Dendritic cell treated with granulocyte-macrophage colony-stimulating factor and Interleukin-4, amounts not matched to agents 40 ng/mL and 50 ng/mL, for 4 days (primary cell): ENCODE results near the gene GABBR1.
A peak's percentile ranks its signal among the peaks of the same experiment; 100 is the strongest.

Experiments used
- H3K27ac Mint-ChIP-seq: one replicate; pipeline ENCODE4 v1.8.0; 2022; ENCODE audit warnings: mild to moderate bottlenecking, mixed read lengths
- H3K27me3 Mint-ChIP-seq: one replicate; pipeline ENCODE4 v1.8.0; 2022; ENCODE audit warnings: mild to moderate bottlenecking, mixed read lengths
- H3K36me3 Mint-ChIP-seq: one replicate; pipeline ENCODE4 v1.8.0; 2022; ENCODE audit warnings: low read depth, mixed read lengths
- H3K4me1 Mint-ChIP-seq: one replicate; pipeline ENCODE4 v1.8.0; 2022; ENCODE audit warnings: low read depth, mixed read lengths
- H3K4me3 Mint-ChIP-seq: one replicate; pipeline ENCODE4 v1.8.0; 2022; ENCODE audit warnings: mild to moderate bottlenecking, moderate library complexity, mixed read lengths
- H3K9me3 Mint-ChIP-seq: one replicate; pipeline ENCODE4 v1.8.0; 2022; ENCODE audit warnings: mixed read lengths
- intact Hi-C: fragments of 100-400 bp; cut with micrococcal nuclease; formaldehyde crosslinking; loops from one replicate; pipeline ENCODE4 v1.15.0; 2022

The GABBR1 gene

GRCh38 chr6:29647927-29648642 is 15.1 kb upstream of the GABBR1 start:
- Mint-ChIP-seq H3K4me3 (no peak overlapping the region), H3K36me3 (no peaks in the 10 kb centered on the region), H3K27me3 (no peaks in the 10 kb centered on the region), H3K4me1 (no peaks in the 10 kb centered on the region), H3K9me3 (no peaks in the 10 kb centered on the region), H3K27ac (no peak overlapping the region)
- intact Hi-C loops = loop anchor here (2.0 kb wide), 1 partner anchor 15 kb away; the partner anchor contains the start of gene GABBR1

DNA sequence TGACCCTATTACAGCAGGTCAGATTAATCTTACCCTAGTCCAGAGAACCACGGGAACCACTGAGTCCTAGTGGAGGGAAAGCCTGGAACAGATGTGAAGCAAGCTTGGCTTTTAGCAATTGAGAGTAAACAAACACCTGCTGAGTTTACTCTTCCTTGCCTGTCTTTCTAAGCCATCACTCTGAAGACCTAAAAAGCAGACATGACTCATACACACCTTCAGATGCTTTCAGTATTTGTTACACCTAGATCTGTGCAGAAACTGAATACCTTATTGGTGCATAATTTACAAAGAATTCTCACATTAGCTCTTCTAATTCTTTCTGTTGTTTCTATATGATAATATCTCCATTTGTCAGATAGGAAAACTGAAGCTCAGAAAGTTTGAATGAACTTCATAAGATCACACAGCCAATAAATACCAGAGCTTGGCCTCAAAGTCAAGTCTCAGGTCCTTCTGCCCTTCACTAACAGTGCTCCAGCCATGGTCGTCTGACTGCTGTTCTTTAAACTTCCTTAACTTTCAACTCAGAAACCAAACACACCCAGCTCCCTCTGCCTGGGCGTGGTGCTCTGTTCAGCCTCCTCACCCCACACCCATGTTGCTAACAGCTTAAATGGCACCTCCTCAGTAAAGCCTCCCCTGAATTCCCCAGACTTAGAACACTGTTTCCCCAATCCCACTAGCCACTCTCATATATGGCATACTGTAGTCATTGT is 8.6 kb upstream of the GABBR1 start:
- H3K9me3 Mint-ChIP-seq = no peaks in the 10 kb centered on the region
- H3K4me1 Mint-ChIP-seq = peaks cover 17% of the 10 kb centered on the region
- H3K27ac Mint-ChIP-seq = peak overlapping the region; percentile 89
- H3K27me3 Mint-ChIP-seq = no peaks in the 10 kb centered on the region
- intact Hi-C loops = no loop called here
- H3K4me3 Mint-ChIP-seq = peak overlapping the region; percentile 35
- no peaks in the 10 kb centered on the region for H3K36me3 Mint-ChIP-seq

DNA sequence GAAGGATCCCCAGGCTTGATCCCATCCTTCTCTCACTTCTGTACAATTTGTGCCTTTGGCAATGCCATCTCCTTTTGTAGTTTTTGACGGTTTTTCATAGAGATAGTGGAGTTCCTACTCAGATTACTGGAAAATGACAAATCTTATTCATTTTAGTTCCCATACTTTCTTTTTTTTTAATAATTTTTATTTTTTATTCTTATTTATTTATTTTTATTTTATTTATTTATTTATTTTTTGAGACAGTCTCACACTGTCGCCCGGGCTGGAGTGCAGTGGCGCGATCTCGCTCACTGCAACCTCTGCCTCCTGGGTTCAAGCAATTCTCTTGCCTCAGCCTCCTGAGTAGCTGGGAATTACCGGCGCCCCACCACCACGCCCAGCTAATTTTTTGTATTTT is 4.3 kb upstream of the GABBR1 start:
- Mint-ChIP-seq H3K27ac (no peak overlapping the region), H3K36me3 (peaks cover 6% of the 10 kb centered on the region), H3K4me3 (no peak overlapping the region), H3K4me1 (peaks cover 32% of the 10 kb centered on the region), H3K9me3 (no peaks in the 10 kb centered on the region), H3K27me3 (peaks cover 5% of the 10 kb centered on the region)
- intact Hi-C loops = no loop called here

GRCh38 chr6:29633534-29633905 is 537 bp upstream of the GABBR1 start:
- Mint-ChIP-seq H3K4me1 (peaks cover 57% of the 10 kb centered on the region), H3K27ac (peak overlapping the region; percentile 86), H3K4me3 (peak overlapping the region; percentile 86), H3K36me3 (peaks cover 31% of the 10 kb centered on the region), H3K27me3 (peaks cover 39% of the 10 kb centered on the region), H3K9me3 (no peaks in the 10 kb centered on the region)
- intact Hi-C loops = loop anchor here (2.0 kb wide), 1 partner anchor 15 kb away; no protein-coding TSS in a partner anchor

- Mint-ChIP-seq H3K4me3 (peak overlapping the region; percentile 86), H3K27ac (peak overlapping the region; percentile 55), H3K4me1 (peaks cover 61% of the 10 kb centered on the region), H3K9me3 (no peaks in the 10 kb centered on the region), H3K36me3 (peaks cover 31% of the 10 kb centered on the region), H3K27me3 (peaks cover 47% of the 10 kb centered on the region)
- intact Hi-C loops = loop anchor here (2.0 kb wide), 1 partner anchor 17 kb away; no protein-coding TSS in a partner anchor
Measured at GRCh38 chr6:29631860-29632731, 887 bp downstream of the GABBR1 start.

DNA sequence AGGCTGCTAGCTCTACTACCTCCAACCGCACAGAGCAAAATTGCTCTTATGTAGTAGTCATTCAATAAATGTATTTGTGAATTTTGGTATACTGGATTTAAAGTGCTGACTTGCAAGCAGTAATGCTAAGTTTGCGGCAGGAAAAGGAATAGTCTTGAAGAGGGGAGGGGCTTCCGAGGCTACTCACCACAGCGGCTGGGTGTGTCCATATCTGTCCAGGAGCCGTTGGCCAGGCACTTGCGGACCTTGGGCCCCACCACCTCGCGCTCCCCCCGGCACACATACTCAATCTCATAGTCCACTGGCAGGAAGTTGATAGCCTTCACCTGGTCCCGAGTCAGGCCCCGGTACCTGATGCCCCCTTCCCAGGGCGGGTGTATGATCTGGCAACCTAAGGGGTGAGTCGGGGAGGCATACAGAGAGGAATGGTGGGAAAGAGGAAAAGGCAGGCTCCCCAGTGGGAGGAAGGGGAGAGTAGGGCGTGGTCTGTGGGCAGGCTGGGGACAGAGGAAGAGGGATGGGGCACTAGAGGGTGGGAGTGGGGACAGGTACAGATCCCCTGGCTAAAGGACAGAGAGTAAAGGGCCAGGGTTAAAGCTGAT is 1.7 kb downstream of the GABBR1 start:
- intact Hi-C loops = no loop called here
- Mint-ChIP-seq H3K4me3 (peak overlapping the region; percentile 86), H3K36me3 (peaks cover 31% of the 10 kb centered on the region), H3K4me1 (peaks cover 57% of the 10 kb centered on the region), H3K27me3 (peaks cover 54% of the 10 kb centered on the region), H3K27ac (peak overlapping the region; percentile 55), H3K9me3 (no peaks in the 10 kb centered on the region)

DNA sequence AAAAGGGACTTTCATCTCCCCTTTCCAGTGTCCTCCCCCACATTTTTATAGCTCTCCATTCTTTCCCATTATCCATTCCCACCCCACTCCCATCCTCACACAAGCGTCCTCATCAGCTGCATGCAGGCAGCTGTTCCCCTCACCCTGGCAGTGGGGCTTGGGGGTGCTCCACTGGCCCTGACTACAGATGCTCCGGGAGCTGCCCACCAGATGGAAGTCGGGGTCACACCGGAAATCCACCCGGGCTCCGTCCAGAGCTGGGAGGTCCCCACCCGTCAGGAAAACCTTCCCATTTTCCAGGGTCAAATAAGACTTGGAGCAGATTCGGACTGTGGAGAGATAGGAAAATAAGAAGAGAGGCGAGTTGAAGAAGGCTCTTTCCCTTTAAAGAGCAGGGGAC is 2.7 kb downstream of the GABBR1 start:
- Mint-ChIP-seq H3K27me3 (peaks cover 56% of the 10 kb centered on the region), H3K4me3 (no peak overlapping the region), H3K27ac (no peak overlapping the region), H3K36me3 (peaks cover 31% of the 10 kb centered on the region), H3K9me3 (no peaks in the 10 kb centered on the region), H3K4me1 (peaks cover 62% of the 10 kb centered on the region)
- intact Hi-C loops = no loop called here

DNA sequence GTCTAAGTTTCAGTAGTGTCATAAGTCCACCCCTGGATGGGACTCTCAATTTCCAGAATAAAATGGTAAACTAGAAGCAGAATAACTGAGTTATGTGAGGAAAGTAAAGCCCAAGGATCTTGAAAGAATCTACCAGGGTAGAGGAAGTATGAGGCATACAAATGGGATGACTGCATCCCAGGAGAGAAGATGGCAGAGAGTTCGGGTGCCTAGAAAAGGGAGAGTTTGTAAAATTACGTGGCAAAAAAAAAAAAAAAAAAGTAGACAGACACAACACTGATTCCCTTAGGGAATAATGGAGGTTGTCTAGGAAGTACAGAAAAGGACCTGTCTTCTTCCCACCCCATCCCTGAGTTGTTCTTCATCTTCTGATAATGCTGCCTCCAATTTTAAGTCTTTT is 3.4 kb downstream of the GABBR1 start:
- Mint-ChIP-seq H3K27ac (no peak overlapping the region), H3K4me3 (no peak overlapping the region), H3K36me3 (peaks cover 31% of the 10 kb centered on the region), H3K4me1 (peaks cover 68% of the 10 kb centered on the region), H3K9me3 (no peaks in the 10 kb centered on the region), H3K27me3 (peaks cover 61% of the 10 kb centered on the region)
- intact Hi-C loops = no loop called here

- H3K9me3 Mint-ChIP-seq = no peaks in the 10 kb centered on the region
- intact Hi-C loops = no loop called here
- H3K36me3 Mint-ChIP-seq = peaks cover 39% of the 10 kb centered on the region
- peaks cover 69% of the 10 kb centered on the region for H3K4me1 Mint-ChIP-seq
- peak overlapping the region; percentile 85 for H3K4me3 Mint-ChIP-seq
- peak overlapping the region; percentile 62 for H3K27ac Mint-ChIP-seq
- H3K27me3 Mint-ChIP-seq = peaks cover 67% of the 10 kb centered on the region
Measured at GRCh38 chr6:29628419-29629281, 4.3 kb downstream of the GABBR1 start.

GRCh38 chr6:29627755-29628418 is 5.1 kb downstream of the GABBR1 start:
- Mint-ChIP-seq H3K4me1 (peaks cover 64% of the 10 kb centered on the region), H3K36me3 (peaks cover 42% of the 10 kb centered on the region), H3K27ac (peak overlapping the region; percentile 62), H3K4me3 (peak overlapping the region; percentile 85), H3K9me3 (no peaks in the 10 kb centered on the region), H3K27me3 (peaks cover 67% of the 10 kb centered on the region)
- intact Hi-C loops = no loop called here

DNA sequence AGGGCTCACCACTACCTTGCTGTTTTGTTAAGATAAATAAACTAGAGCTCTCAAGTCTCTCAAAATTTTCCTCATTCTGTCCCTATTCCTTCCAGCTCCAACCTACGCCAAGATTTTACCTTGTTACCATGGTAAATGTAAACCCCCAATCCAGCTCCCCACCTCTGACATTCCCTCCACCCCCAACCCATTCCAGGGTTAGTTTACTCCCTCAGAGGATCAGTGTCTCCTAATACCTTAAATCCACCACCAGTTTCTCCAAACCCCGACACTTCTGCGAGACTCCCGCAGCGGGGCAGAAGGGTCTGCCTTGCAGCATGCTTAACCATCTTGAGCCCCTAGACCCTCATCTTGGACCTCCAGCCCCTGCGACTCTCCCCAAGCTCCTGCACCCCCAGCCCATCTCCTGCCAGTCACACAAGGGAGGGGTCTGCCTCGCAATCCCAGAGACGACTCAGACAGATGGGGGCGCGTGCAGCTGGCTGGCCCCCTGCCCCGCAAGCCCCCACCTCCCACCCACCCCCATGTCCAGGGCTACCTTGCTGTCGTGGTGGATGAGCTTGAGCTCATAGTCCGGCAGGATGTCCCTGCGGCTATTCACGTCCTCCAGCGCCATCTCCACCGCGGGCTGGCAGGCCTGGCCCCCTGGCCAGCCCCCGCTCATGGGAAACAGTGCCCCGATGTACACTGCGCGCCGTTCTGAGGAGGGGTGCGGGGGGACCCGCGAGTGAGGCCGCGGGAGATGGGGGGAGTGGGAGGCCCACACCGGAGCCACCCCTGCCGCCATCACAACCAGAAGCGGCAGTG is 5.8 kb downstream of the GABBR1 start:
- peaks cover 62% of the 10 kb centered on the region for H3K4me1 Mint-ChIP-seq
- no peaks in the 10 kb centered on the region for H3K9me3 Mint-ChIP-seq
- peaks cover 47% of the 10 kb centered on the region for H3K36me3 Mint-ChIP-seq
- no peak overlapping the region for H3K27ac Mint-ChIP-seq
- intact Hi-C loops = no loop called here
- peaks cover 65% of the 10 kb centered on the region for H3K27me3 Mint-ChIP-seq
- peak overlapping the region; percentile 60 for H3K4me3 Mint-ChIP-seq
